Measurements from ENCODE around the gene CACNB2. TPM values are rescaled to one million over a fixed set of nuclear protein-coding genes. Genes with fewer than 3 reads are reported as not detected.

CACNB2 gene
- total RNA-seq, 1 experiment from 2014 or later, result not detected

DNA sequence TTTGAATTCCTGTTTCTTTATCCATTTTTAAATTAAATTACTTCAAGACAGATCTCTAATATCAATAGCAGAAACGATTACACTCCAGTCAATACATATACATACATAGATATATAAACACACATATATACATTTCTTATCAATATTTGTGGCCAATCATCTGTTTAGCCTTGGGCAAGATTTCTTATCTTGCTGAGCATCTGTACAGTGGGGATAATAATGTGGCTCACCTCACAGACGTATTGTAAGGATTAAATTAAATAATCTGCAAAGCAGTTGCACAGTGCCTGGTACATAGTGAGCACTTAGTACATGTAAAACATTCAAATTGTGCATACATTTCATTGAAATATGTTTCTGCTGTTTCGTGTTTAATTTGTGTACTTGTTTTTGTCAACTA lies 17.5 kb upstream of the CACNB2 start:
- intact Hi-C loops (cut with micrococcal nuclease; ENCODE audit: unreplicated experiment), result no loop called here
- CTCF ChIA-PET, result no interaction called here
- Mint-ChIP-seq H3K9me3 (ENCODE audit: low read depth, unreplicated experiment) (peaks cover 8% of the 10 kb centered on the region), H3K4me3 (ENCODE audit: low read depth, unreplicated experiment) (no peak overlapping the region), H3K27ac (ENCODE audit: unreplicated experiment) (no peak overlapping the region), H3K27me3 (ENCODE audit: unreplicated experiment) (no peaks in the 10 kb centered on the region), H3K4me1 (ENCODE audit: low read depth, unreplicated experiment) (no peaks in the 10 kb centered on the region), H3K36me3 (ENCODE audit: insufficient read depth, unreplicated experiment) (no peaks in the 10 kb centered on the region)
- BruUV-seq (replicated peaks), result no TSS peak
- no peak for DNase-seq
- TF ChIP-seq, protein P1, sequence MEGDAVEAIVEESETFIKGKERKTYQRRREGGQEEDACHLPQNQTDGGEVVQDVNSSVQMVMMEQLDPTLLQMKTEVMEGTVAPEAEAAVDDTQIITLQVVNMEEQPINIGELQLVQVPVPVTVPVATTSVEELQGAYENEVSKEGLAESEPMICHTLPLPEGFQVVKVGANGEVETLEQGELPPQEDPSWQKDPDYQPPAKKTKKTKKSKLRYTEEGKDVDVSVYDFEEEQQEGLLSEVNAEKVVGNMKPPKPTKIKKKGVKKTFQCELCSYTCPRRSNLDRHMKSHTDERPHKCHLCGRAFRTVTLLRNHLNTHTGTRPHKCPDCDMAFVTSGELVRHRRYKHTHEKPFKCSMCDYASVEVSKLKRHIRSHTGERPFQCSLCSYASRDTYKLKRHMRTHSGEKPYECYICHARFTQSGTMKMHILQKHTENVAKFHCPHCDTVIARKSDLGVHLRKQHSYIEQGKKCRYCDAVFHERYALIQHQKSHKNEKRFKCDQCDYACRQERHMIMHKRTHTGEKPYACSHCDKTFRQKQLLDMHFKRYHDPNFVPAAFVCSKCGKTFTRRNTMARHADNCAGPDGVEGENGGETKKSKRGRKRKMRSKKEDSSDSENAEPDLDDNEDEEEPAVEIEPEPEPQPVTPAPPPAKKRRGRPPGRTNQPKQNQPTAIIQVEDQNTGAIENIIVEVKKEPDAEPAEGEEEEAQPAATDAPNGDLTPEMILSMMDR (IDR thresholded peaks at IDR 0.05; ENCODE audit: unreplicated experiment), result no peak

DNA sequence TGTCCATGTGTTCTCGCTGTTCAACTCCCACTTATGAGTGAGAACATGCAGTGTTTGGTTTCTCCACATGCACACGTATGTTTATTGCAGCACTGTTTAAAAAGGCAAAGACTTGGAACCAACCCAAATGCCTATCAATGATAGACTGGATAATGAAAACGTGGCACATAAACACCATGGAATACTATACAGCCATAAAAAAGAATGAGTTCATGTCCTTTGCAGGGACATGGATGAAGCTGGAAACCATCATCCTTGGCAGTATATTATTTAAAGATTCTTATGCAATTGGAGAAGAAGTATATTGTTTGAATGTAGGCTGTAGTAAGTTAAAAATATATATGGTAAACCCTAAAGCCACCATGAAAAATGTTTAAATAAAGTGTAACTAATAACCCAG lies 7.2 kb upstream of the CACNB2 start:
- no peak for DNase-seq
- intact Hi-C loops (cut with micrococcal nuclease; ENCODE audit: unreplicated experiment), result no loop called here
- no TSS peak for BruUV-seq (replicated peaks)
- H3K27ac Mint-ChIP-seq (ENCODE audit: unreplicated experiment), result no peak overlapping the region
- TF ChIP-seq, protein P1 (IDR thresholded peaks at IDR 0.05; ENCODE audit: unreplicated experiment), result no peak
- H3K27me3 Mint-ChIP-seq (ENCODE audit: unreplicated experiment), result no peaks in the 10 kb centered on the region
- CTCF ChIA-PET, result no interaction called here
- H3K4me1 Mint-ChIP-seq (ENCODE audit: low read depth, unreplicated experiment), result no peaks in the 10 kb centered on the region
- H3K9me3 Mint-ChIP-seq (ENCODE audit: low read depth, unreplicated experiment), result peaks cover 2% of the 10 kb centered on the region
- H3K4me3 Mint-ChIP-seq (ENCODE audit: low read depth, unreplicated experiment), result no peak overlapping the region
- no peaks in the 10 kb centered on the region for H3K36me3 Mint-ChIP-seq (ENCODE audit: insufficient read depth, unreplicated experiment)

- intact Hi-C loops (cut with micrococcal nuclease; ENCODE audit: unreplicated experiment), result no loop called here
- H3K4me1 Mint-ChIP-seq (ENCODE audit: low read depth, unreplicated experiment), result no peaks in the 10 kb centered on the region
- CTCF ChIA-PET, result no interaction called here
- no TSS peak for BruUV-seq (replicated peaks)
- no peak overlapping the region for H3K27ac Mint-ChIP-seq (ENCODE audit: unreplicated experiment)
- no peaks in the 10 kb centered on the region for H3K27me3 Mint-ChIP-seq (ENCODE audit: unreplicated experiment)
- no peak for DNase-seq
- H3K36me3 Mint-ChIP-seq (ENCODE audit: insufficient read depth, unreplicated experiment), result no peaks in the 10 kb centered on the region
- TF ChIP-seq, protein P1 (IDR thresholded peaks at IDR 0.05; ENCODE audit: unreplicated experiment), result no peak
- H3K4me3 Mint-ChIP-seq (ENCODE audit: low read depth, unreplicated experiment), result no peak overlapping the region
- H3K9me3 Mint-ChIP-seq (ENCODE audit: low read depth, unreplicated experiment), result peaks cover 2% of the 10 kb centered on the region
These were observed 5.7 kb upstream of the CACNB2 start for GRCh38 chr10:18134509-18134908.

GRCh38 chr10:18134921-18135320 lies 5.3 kb upstream of the CACNB2 start:
- Mint-ChIP-seq H3K36me3 (ENCODE audit: insufficient read depth, unreplicated experiment) (no peaks in the 10 kb centered on the region), H3K4me3 (ENCODE audit: low read depth, unreplicated experiment) (no peak overlapping the region), H3K4me1 (ENCODE audit: low read depth, unreplicated experiment) (no peaks in the 10 kb centered on the region), H3K27ac (ENCODE audit: unreplicated experiment) (no peak overlapping the region), H3K27me3 (ENCODE audit: unreplicated experiment) (no peaks in the 10 kb centered on the region), H3K9me3 (ENCODE audit: low read depth, unreplicated experiment) (peaks cover 2% of the 10 kb centered on the region)
- intact Hi-C loops (cut with micrococcal nuclease; ENCODE audit: unreplicated experiment), result no loop called here
- TF ChIP-seq, protein P1 (IDR thresholded peaks at IDR 0.05; ENCODE audit: unreplicated experiment), result no peak
- no peak for DNase-seq
- CTCF ChIA-PET, result no interaction called here
- BruUV-seq (replicated peaks), result no TSS peak

Data from Calu3 (cell line).